K562 (cell line): ENCODE results near the gene DPCD. TPM values are rescaled to one million over a fixed set of nuclear protein-coding genes. Genes with fewer than 3 reads are reported as not detected.

ENCODE experiments used
- ATAC-seq: fragments of 200-7000 bp; cut with Tn5 transposase; 3 replicates; pipeline ENCODE4 v1.9.1; 2020; ENCODE audit warnings: moderate library complexity
- BruUV-seq: library from RNA; stranded (reverse); fragments of 400-500 nt; replicated peaks from 2 replicates; lab custom pipeline; 2021; lab: Mats Ljungman, UMichigan
- CTCF ChIA-PET: fragments of 300-600 bp; formaldehyde crosslinking; extraction: SDS; loops from one replicate; lab custom pipeline; 2021; ENCODE audit warnings: low intra/inter-chr PET ratio; lab: Yijun Ruan, JAX
- POLR2A ChIA-PET: fragments of 300-600, 350-650 bp; sonication (Branson Sonifier 250); formaldehyde crosslinking; extraction: SDS; loops from one replicate; lab custom pipeline; 2021; ENCODE audit warnings: antibody characterized with exemption, inconsistent platforms; lab: Yijun Ruan, JAX
- DNase-seq, 4 experiments: peaks; one replicate each; pipeline versions ENCODE4 v3.0.0 to v3.0.0-alpha.2; 2011 to 2018; ENCODE audit warnings: low spot score in 3 of 4, mixed read lengths in 3 of 4; ENCODE audit errors: extremely low read depth in 1 of 4
- FAIRE-seq: peaks from 2 replicates; lab custom pipeline; 2011; peaks lifted over from hg19 to GRCh38; lab: Jason Lieb, UNC
- H2AFZ ChIP-seq: 2 replicates; pipeline ENCODE4 v1.6.0; 2011; ENCODE audit warnings: low read depth, low read length, control low read depth, inconsistent platforms
- H3K27ac ChIP-seq: fragments of 200-600 bp; 3 replicates; pipeline ENCODE4 v1.8.0; 2011; ENCODE audit warnings: low read depth, mild to moderate bottlenecking, control low read depth, inconsistent platforms, low read length, moderate library complexity, mixed read lengths; ENCODE audit errors: extremely low read depth
- H3K27me3 ChIP-seq, 2 experiments: fragments of 300-600 bp in 1 of 2; 2 replicates in 1 of 2; 3 replicates in 1 of 2; pipeline versions ENCODE4 v1.6.0 to v1.8.0; 2011; ENCODE audit warnings: inconsistent platforms in 2 of 2, low read length in 2 of 2, mild to moderate bottlenecking in 1 of 2, mixed read lengths in 1 of 2, moderate library complexity in 1 of 2; ENCODE audit not compliant: control insufficient read depth in 2 of 2, insufficient read depth in 2 of 2
- H3K36me3 ChIP-seq: fragments of 300-600 bp; 3 replicates; pipeline ENCODE4 v1.8.0; 2011; ENCODE audit warnings: mild to moderate bottlenecking, low read length, inconsistent platforms; ENCODE audit not compliant: control insufficient read depth, insufficient read depth
- H3K4me1 ChIP-seq, 2 experiments: fragments of 200-600 bp in 1 of 2; replicated peaks in 1 of 2; 2 replicates in 1 of 2; 3 replicates in 1 of 2; pipeline versions ENCODE4 v1.5.1 to v1.8.0; 2011; ENCODE audit warnings: inconsistent platforms in 2 of 2, low read length in 2 of 2, mild to moderate bottlenecking in 1 of 2, mixed read lengths in 1 of 2, moderate library complexity in 1 of 2; ENCODE audit not compliant: control insufficient read depth in 2 of 2, insufficient read depth in 2 of 2
- H3K4me2 ChIP-seq: 2 replicates; pipeline ENCODE4 v1.6.1; 2011; ENCODE audit warnings: low read length, control low read depth, inconsistent platforms, mixed read lengths; ENCODE audit not compliant: insufficient read depth
- H3K4me3 ChIP-seq: fragments of 200-600 bp; sonication (generic), shearing (Covaris generic); 2 replicates; pipeline ENCODE4 v1.5.1; 2016; ENCODE audit warnings: control low read depth, inconsistent platforms
- H3K79me2 ChIP-seq: fragments of 200-600 bp; 3 replicates; pipeline ENCODE4 v1.8.0; 2011; ENCODE audit warnings: low read length, inconsistent platforms; ENCODE audit not compliant: control insufficient read depth, insufficient read depth
- H3K9ac ChIP-seq, 2 experiments: 2 replicates each; pipeline versions ENCODE4 v1.6.0 to v1.6.1; 2011; ENCODE audit warnings: low read depth in 2 of 2, low read length in 2 of 2, control low read depth in 1 of 2, inconsistent platforms in 1 of 2, mild to moderate bottlenecking in 1 of 2, mixed read lengths in 1 of 2; ENCODE audit not compliant: insufficient read depth in 1 of 2
- H3K9me1 ChIP-seq: one replicate; pipeline ENCODE4 v1.6.0; 2011; ENCODE audit warnings: inconsistent platforms, mild to moderate bottlenecking, low read length, moderate library complexity; ENCODE audit not compliant: control insufficient read depth, insufficient read depth
- H3K9me3 ChIP-seq: replicated peaks from 2 replicates; pipeline ENCODE4 v1.5.1; 2011; ENCODE audit warnings: low read depth, low read length, inconsistent platforms; ENCODE audit not compliant: control insufficient read depth, insufficient read depth
- H4K20me1 ChIP-seq: replicated peaks from 2 replicates; pipeline ENCODE4 v1.6.1; 2011; ENCODE audit warnings: low read length, inconsistent platforms, mixed read lengths; ENCODE audit not compliant: control insufficient read depth, insufficient read depth
- ARHGAP35 ChIP-seq: fragments of 450-650 bp; IDR thresholded peaks from 2 replicates; pipeline ENCODE4 v1.6.1; 2018; ENCODE audit not compliant: partially characterized antibody
- CCNT2 ChIP-seq: IDR thresholded peaks from 2 replicates; pipeline ENCODE4 v1.6.1; 2011; ENCODE audit warnings: borderline replicate concordance, low read depth, mild to moderate bottlenecking, moderate library complexity, mixed read lengths, low read length; ENCODE audit not compliant: insufficient read length; ENCODE audit errors: extremely low read depth
- NCOR1 ChIP-seq: fragments of 450-650 bp; IDR thresholded peaks from 2 replicates; pipeline ENCODE4 v1.6.1; 2016; ENCODE audit warnings: mild to moderate bottlenecking, moderate library complexity
- NELFE ChIP-seq: IDR thresholded peaks from 2 replicates; pipeline ENCODE4 v1.6.1; 2011; ENCODE audit warnings: mild to moderate bottlenecking; ENCODE audit not compliant: insufficient read depth, insufficient read length
- NFXL1 ChIP-seq: fragments of 450-650 bp; formaldehyde crosslinking; IDR thresholded peaks from 2 replicates; pipeline ENCODE4 v1.4.0; 2021; ENCODE audit warnings: mild to moderate bottlenecking
- PTRF ChIP-seq: fragments of 450-650 bp; IDR thresholded peaks from 2 replicates; pipeline ENCODE4 v1.6.1; 2016; ENCODE audit warnings: mild to moderate bottlenecking, missing genetic modification characterization, missing compliant biosample characterization
- RBM15 ChIP-seq: fragments of 200-400 bp; formaldehyde crosslinking; IDR thresholded peaks from 2 replicates; pipeline ENCODE4 v1.6.1; 2018; ENCODE audit warnings: mild to moderate bottlenecking, low read length, moderate library complexity; ENCODE audit not compliant: insufficient read depth
- TAF7 ChIP-seq: fragments of 450-650 bp; IDR thresholded peaks from 2 replicates; pipeline ENCODE4 v1.6.1; 2016; ENCODE audit warnings: missing genetic modification characterization, missing compliant biosample characterization
- ZBTB43 ChIP-seq: sonication (generic); formaldehyde crosslinking; IDR thresholded peaks from 2 replicates; pipeline ENCODE4 v1.8.0; 2023; ENCODE audit warnings: mild to moderate bottlenecking, missing genetic modification reagents
- ZNF592 ChIP-seq: fragments of 450-650 bp; IDR thresholded peaks from 2 replicates; pipeline ENCODE4 v1.6.1; 2017; ENCODE audit warnings: antibody characterized with exemption, mild to moderate bottlenecking
- ZNF707 ChIP-seq: fragments of 250-450 bp; sonication (Bioruptor Pico); conservative IDR thresholded peaks from 2 replicates; pipeline ENCODE4 v1.8.0; 2022; ENCODE audit warnings: inconsistent platforms, mild to moderate bottlenecking, moderate library complexity
- WGBS: fragments of 100-300 bp; shearing (Covaris generic); methylation state at CpG from one replicate; pipeline ENCODE4 v1.1.6; 2016; ENCODE audit warnings: low coverage, mixed read lengths; ENCODE audit not compliant: insufficient coverage; ENCODE audit errors: missing lambda C conversion rate; 5-methylcytosine and 5-hydroxymethylcytosine counted together
- in situ Hi-C: fragments of 300-500 bp; cut with MboI; formaldehyde crosslinking; loops from 4 replicates; pipeline ENCODE4 v1.15.0; 2018; ENCODE audit warnings: inconsistent platforms, mixed read lengths
- intact Hi-C: fragments of 100-400 bp; cut with micrococcal nuclease; formaldehyde crosslinking; loops from 2 replicates; pipeline ENCODE4 v1.14.2; 2022
- polyA plus RNA-seq, 8 experiments: library from polyadenylated mRNA; depleted of rRNA in 4 of 8; stranded (reverse) in 5 of 8; unstranded in 3 of 8; fragments of >200 nt; fragmentation: Nextera tagmentation in 2 of 8; fragmentation: Illumina TruSeq in 1 of 8; extraction: Ambion mirVana in 2 of 8; extraction: Trizol in 1 of 8; gene quantifications; 2 replicates each; pipeline versions ENCODE4 v1.2.1 to v1.2.3, GENCODE V29; 2011 to 2014; ENCODE audit warnings: inconsistent platforms in 1 of 8, missing spikeins in 1 of 8
- total RNA-seq, 7 experiments: library from RNA; depleted of rRNA in 6 of 7; stranded (reverse); fragments of >200 nt in 6 of 7; fragmentation: Illumina TruSeq in 2 of 7; extraction: Trizol in 2 of 7; gene quantifications; 2 replicates each; pipeline versions ENCODE4 v1.2.1 to v1.2.3, GENCODE V29; 2011 to 2021; ENCODE audit warnings: low replicate concordance in 1 of 7
- TF ChIP-seq, protein P1 (sequence below): fragments of 250-450 bp; sonication (Bioruptor Pico); IDR thresholded peaks from 2 replicates; pipeline ENCODE4 v1.8.0; 2022; ENCODE audit warnings: inconsistent platforms
- TF ChIP-seq, protein P2 (sequence below): fragments of 450-650 bp; IDR thresholded peaks from 2 replicates; pipeline ENCODE4 v1.6.1; 2016; ENCODE audit warnings: antibody characterized with exemption

Gene DPCD
- total and polyA plus RNA-seq, 9 of the 15 experiments (the other 6 are each of a cell fraction or from before 2014, with no cell fraction given) = 12.1 to 45.2 (median 20.0) TPM

GRCh38 chr10:101629837-101630632 is 41.9 kb downstream of the DPCD start:
- H3K9me3 ChIP-seq = no peaks in the 10 kb centered on the region
- no peak overlapping the region for H3K4me3 ChIP-seq
- no peak overlapping the region for H3K9ac ChIP-seq
- DNase-seq (no peak), ATAC-seq (no peak), FAIRE-seq (no peak)
- 54% methylated on average over 13 of the region's 13 CpGs for WGBS
- in situ Hi-C loops (no loop called here), intact Hi-C loops (no loop called here)
- no peak overlapping the region for H3K4me2 ChIP-seq
- H3K79me2 ChIP-seq = no peaks in the 10 kb centered on the region
- H3K27ac ChIP-seq = no peak overlapping the region
- H3K4me1 ChIP-seq = no peaks in the 10 kb centered on the region
- ChIA-PET POLR2A (interaction anchor here (0.6 kb wide), 1 partner anchor 22 kb away, joined by 3 read pairs; no protein-coding TSS in a partner anchor), CTCF (no interaction called here)
- H3K9me1 ChIP-seq = no peaks in the 10 kb centered on the region
- H3K36me3 ChIP-seq = no peaks in the 10 kb centered on the region
- no peak overlapping the region for H2AFZ ChIP-seq
- H3K27me3 ChIP-seq = no peaks in the 10 kb centered on the region
- H4K20me1 ChIP-seq = no peaks in the 10 kb centered on the region
- no TSS peak for BruUV-seq
- TF ChIP-seq, protein P1, sequence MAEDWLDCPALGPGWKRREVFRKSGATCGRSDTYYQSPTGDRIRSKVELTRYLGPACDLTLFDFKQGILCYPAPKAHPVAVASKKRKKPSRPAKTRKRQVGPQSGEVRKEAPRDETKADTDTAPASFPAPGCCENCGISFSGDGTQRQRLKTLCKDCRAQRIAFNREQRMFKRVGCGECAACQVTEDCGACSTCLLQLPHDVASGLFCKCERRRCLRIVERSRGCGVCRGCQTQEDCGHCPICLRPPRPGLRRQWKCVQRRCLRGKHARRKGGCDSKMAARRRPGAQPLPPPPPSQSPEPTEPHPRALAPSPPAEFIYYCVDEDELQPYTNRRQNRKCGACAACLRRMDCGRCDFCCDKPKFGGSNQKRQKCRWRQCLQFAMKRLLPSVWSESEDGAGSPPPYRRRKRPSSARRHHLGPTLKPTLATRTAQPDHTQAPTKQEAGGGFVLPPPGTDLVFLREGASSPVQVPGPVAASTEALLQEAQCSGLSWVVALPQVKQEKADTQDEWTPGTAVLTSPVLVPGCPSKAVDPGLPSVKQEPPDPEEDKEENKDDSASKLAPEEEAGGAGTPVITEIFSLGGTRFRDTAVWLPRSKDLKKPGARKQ (CRISPR knock-in tag) = no peak
- TF ChIP-seq ZNF707 (no peak), ARHGAP35 (no peak), NELFE (no peak), PTRF (tag) (no peak), CCNT2 (no peak), RBM15 (no peak), NFXL1 (CRISPR knock-in tag) (no peak), ZBTB43 (CRISPR knock-in tag) (no peak), ZNF592 (no peak), TAF7 (tag) (no peak), NCOR1 (no peak)
- TF ChIP-seq, protein P2, sequence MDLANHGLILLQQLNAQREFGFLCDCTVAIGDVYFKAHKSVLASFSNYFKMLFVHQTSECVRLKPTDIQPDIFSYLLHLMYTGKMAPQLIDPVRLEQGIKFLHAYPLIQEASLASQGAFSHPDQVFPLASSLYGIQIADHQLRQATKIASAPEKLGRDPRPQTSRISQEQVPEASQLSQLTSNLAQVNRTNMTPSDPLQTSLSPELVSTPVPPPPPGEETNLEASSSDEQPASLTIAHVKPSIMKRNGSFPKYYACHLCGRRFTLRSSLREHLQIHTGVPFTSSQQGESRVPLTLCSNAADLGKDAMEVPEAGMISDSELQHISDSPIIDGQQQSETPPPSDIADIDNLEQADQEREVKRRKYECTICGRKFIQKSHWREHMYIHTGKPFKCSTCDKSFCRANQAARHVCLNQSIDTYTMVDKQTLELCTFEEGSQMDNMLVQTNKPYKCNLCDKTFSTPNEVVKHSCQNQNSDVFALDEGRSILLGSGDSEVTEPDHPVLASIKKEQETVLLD = no peak
